Rectal smooth muscle tissue (tissue), 1 donor: ENCODE data around the gene ZNF770.
"Not testable (repeated sequence)": the region's sequence is repeated elsewhere in the genome, so short reads cannot be mapped to it uniquely, and the experiment has no call there.

Experiments used
- H3K27ac ChIP-seq: one replicate; pipeline ENCODE4 v1.7.0; 2013; ENCODE audit warnings: low read depth, low read length, inconsistent platforms
- H3K27me3 ChIP-seq: one replicate; pipeline ENCODE4 v1.7.0; 2013; ENCODE audit warnings: low read length; ENCODE audit not compliant: control insufficient read depth, insufficient read depth
- H3K36me3 ChIP-seq: one replicate; pipeline ENCODE4 v1.7.0; 2013; ENCODE audit warnings: low read length; ENCODE audit not compliant: control insufficient read depth, insufficient read depth
- H3K4me1 ChIP-seq: one replicate; pipeline ENCODE4 v1.7.0; 2013; ENCODE audit warnings: low read length; ENCODE audit not compliant: control insufficient read depth, insufficient read depth
- H3K4me3 ChIP-seq: one replicate; pipeline ENCODE4 v1.7.0; 2013; ENCODE audit warnings: low read length
- H3K9ac ChIP-seq: one replicate; pipeline ENCODE4 v1.7.0; 2013; ENCODE audit warnings: low read length

The ZNF770 gene

GRCh38 chr15:34964277-34964676 is 23.8 kb downstream of the ZNF770 start:
- no peak overlapping the region for H3K4me3 ChIP-seq
- H3K4me1 ChIP-seq, result peaks cover 4% of the 10 kb centered on the region
- H3K27ac ChIP-seq, result no peak overlapping the region
- no peaks in the 10 kb centered on the region for H3K27me3 ChIP-seq
- H3K36me3 ChIP-seq, result no peaks in the 10 kb centered on the region
- no peak overlapping the region for H3K9ac ChIP-seq

GRCh38 chr15:34953851-34954250 is 34.2 kb downstream of the ZNF770 start:
- Histone ChIP-seq H3K36me3 (no peaks in the 10 kb centered on the region), H3K9ac (no peak overlapping the region), H3K27me3 (no peaks in the 10 kb centered on the region), H3K27ac (no peak overlapping the region), H3K4me1 (no peaks in the 10 kb centered on the region), H3K4me3 (no peak overlapping the region)

DNA sequence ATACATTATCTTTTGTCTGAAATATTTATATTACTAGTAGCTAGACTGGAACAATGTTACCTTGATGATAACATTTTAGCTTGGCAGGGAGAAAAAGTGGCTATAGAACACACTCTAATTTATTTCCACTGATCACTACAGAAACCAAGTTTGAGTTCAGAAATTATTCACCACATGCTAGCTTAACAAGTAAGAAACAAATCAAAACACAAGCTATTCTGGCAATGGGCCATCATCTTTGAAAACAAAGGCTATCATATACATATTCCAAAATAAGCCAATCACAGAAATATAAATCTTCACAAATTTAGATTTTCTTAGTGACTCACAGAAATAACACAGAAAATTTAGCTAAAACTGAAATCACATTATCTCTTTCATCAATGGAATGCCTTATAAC is 35.6 kb downstream of the ZNF770 start:
- no peak overlapping the region for H3K4me3 ChIP-seq
- H3K27ac ChIP-seq, result no peak overlapping the region
- H3K27me3 ChIP-seq, result no peaks in the 10 kb centered on the region
- H3K9ac ChIP-seq, result no peak overlapping the region
- H3K4me1 ChIP-seq, result no peaks in the 10 kb centered on the region
- no peaks in the 10 kb centered on the region for H3K36me3 ChIP-seq

GRCh38 chr15:34951993-34952392 is 36.1 kb downstream of the ZNF770 start:
- H3K27ac ChIP-seq, result no peak overlapping the region
- no peak overlapping the region for H3K4me3 ChIP-seq
- no peaks in the 10 kb centered on the region for H3K4me1 ChIP-seq
- no peak overlapping the region for H3K9ac ChIP-seq
- no peaks in the 10 kb centered on the region for H3K36me3 ChIP-seq
- H3K27me3 ChIP-seq, result no peaks in the 10 kb centered on the region

- Histone ChIP-seq H3K4me1 (no peaks in the 10 kb centered on the region), H3K27me3 (no peaks in the 10 kb centered on the region), H3K9ac (no peak overlapping the region), H3K4me3 (no peak overlapping the region), H3K36me3 (peaks cover 5% of the 10 kb centered on the region), H3K27ac (no peak overlapping the region)
Observed at GRCh38 chr15:34944936-34945335, 43.2 kb downstream of the ZNF770 start.

DNA sequence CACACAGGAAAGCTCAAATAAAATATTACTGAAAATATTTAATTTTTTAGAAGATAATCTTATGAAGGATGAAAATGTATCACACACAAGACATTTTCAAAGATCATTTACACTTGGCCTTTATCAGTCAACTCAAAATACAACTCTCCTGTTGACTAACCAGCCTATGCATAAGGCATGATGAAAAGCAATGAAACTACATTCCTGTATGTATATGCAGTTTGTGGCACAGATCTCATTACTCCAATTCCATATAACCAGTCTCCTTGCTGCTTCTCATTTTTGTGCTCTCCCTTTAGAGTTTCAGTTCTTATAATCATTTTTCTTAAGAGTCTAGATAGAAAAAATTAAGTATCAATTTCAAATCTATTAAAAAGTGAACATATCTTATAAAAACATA is 44.4 kb downstream of the ZNF770 start:
- Histone ChIP-seq H3K9ac (no peak overlapping the region), H3K27me3 (no peaks in the 10 kb centered on the region), H3K4me3 (no peak overlapping the region), H3K27ac (no peak overlapping the region), H3K36me3 (peaks cover 10% of the 10 kb centered on the region), H3K4me1 (no peaks in the 10 kb centered on the region)

GRCh38 chr15:34943264-34943663 is 44.8 kb downstream of the ZNF770 start:
- peaks cover 10% of the 10 kb centered on the region for H3K36me3 ChIP-seq
- H3K9ac ChIP-seq, H3K4me1 ChIP-seq, H3K4me3 ChIP-seq, H3K27ac ChIP-seq, H3K27me3 ChIP-seq: not testable (repeated sequence)

GRCh38 chr15:34942363-34942762 is 45.7 kb downstream of the ZNF770 start:
- Histone ChIP-seq H3K36me3 (peaks cover 12% of the 10 kb centered on the region), H3K4me1 (no peaks in the 10 kb centered on the region), H3K27me3 (no peaks in the 10 kb centered on the region), H3K4me3 (no peak overlapping the region), H3K9ac (no peak overlapping the region), H3K27ac (no peak overlapping the region)

DNA sequence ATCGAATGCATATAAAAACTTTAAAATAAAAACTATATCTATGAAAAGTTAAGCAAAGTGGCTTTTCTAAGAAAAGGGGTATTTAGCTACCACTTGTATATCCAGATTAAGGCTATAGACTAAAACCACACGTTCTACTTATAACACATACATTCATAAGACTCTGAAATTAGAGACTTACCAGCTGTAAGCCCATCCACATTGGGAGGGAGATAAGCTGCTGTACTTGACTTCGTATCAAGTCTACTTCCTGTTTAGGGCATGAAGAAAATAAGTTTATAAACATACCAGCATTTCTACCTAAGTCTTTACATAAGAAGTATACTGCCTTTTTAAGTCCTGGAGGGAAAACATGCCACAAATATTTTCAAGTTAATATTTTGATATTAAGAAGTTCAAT is 46.3 kb downstream of the ZNF770 start:
- no peak overlapping the region for H3K9ac ChIP-seq
- no peaks in the 10 kb centered on the region for H3K27me3 ChIP-seq
- H3K4me1 ChIP-seq, result no peaks in the 10 kb centered on the region
- H3K4me3 ChIP-seq, result no peak overlapping the region
- no peak overlapping the region for H3K27ac ChIP-seq
- peaks cover 12% of the 10 kb centered on the region for H3K36me3 ChIP-seq

DNA sequence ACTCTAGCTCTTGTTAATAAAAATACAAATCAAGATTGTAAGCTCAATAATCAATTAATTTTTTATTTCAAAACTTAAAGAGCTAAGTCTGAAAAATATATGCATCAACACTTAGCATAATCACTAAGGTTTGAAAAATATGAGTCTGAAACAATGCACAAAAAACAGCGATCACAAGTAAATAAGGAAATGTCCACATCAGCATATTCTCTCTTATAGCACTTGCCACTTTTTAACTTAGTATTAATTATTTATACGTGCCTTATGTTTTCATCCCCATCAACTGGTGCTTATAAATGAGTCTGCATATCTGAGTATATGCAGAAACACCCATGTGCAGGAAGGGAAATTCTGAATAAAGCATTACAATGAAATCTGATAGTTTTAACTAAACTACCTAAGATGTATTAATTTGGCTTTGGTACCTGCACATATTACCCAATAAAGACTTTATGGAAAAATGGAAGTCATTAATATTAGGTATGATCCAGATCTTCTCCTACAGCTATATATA is 46.8 kb downstream of the ZNF770 start:
- H3K4me1 ChIP-seq, result no peaks in the 10 kb centered on the region
- H3K9ac ChIP-seq, result no peak overlapping the region
- H3K27me3 ChIP-seq, result no peaks in the 10 kb centered on the region
- H3K4me3 ChIP-seq, result no peak overlapping the region
- H3K27ac ChIP-seq, result no peak overlapping the region
- H3K36me3 ChIP-seq, result peaks cover 12% of the 10 kb centered on the region

DNA sequence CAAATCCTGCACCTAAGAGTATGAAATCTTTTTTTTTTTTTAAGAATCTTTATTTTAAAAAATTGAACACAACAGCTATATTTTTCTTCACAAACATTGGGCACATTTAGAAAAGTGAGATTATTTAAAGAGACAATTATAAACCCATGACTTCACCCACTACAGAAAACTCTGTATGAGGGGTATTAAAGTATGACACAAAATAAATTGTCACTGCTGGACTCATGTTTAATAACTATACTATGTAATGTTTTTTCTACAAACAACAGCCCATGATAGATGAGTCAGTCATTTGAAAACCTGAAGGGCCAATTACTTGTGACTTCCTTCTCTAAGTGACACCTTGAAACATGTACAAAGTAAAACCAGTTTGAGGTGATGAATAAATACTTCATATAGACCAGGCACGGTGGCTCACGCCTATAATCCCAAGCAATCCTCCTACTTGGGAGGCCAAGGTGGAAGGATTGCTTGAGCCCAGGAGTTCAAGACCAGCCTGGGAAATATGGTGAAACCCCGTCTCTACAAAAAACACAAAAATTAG is 54.6 kb downstream of the ZNF770 start:
- H3K9ac ChIP-seq, result no peak overlapping the region
- no peaks in the 10 kb centered on the region for H3K27me3 ChIP-seq
- peaks cover 10% of the 10 kb centered on the region for H3K36me3 ChIP-seq

GRCh38 chr15:34928349-34928748 is 59.7 kb downstream of the ZNF770 start:
- not testable (repeated sequence) for H3K27me3 ChIP-seq, H3K9ac ChIP-seq, H3K27ac ChIP-seq, H3K4me1 ChIP-seq, H3K4me3 ChIP-seq
- peaks cover 12% of the 10 kb centered on the region for H3K36me3 ChIP-seq

More for the DNA sequence above, 54.6 kb downstream of the ZNF770 start:
- Histone ChIP-seq H3K27ac (no peak overlapping the region), H3K4me3 (no peak overlapping the region), H3K4me1 (no peaks in the 10 kb centered on the region)
